Esophagus mucosa (tissue), 1 donor: Measurements from ENCODE around the gene CLTRN. TPM values are rescaled to one million over a fixed set of nuclear protein-coding genes. Genes with fewer than 3 reads are reported as not detected.
"Not testable (repeated sequence)": the region's sequence is repeated elsewhere in the genome, so short reads cannot be mapped to it uniquely, and the experiment has no call there.

Experiments
- ATAC-seq: fragments of 200-7000 bp; cut with Tn5 transposase; one replicate; pipeline ENCODE4 v1.9.1; 2020
- total RNA-seq: library from RNA; stranded (reverse); gene quantifications from one replicate; pipeline ENCODE4 v1.2.4, GENCODE V29; 2023
- donor health status: DM: yes; HTN: yes; CAD: no.

Gene CLTRN
- total RNA-seq = 0.20 TPM

GRCh38 chrX:15664487-15665444 lies at the start of gene CLTRN:
CLTRN (minus strand) TSS chrX:15664805; CDS start chrX:15664775, 30 bp downstream.
- ATAC-seq = no peak

GRCh38 chrX:15704273-15704672 lies 39.7 kb upstream of the CLTRN start:
- ATAC-seq = not testable (repeated sequence)

- peak; percentile 62 for ATAC-seq
Observed at GRCh38 chrX:15703809-15704208, 39.2 kb upstream of the CLTRN start.

- no peak for ATAC-seq
Observed at GRCh38 chrX:15702488-15703371, 38.1 kb upstream of the CLTRN start.

- no peak for ATAC-seq
Observed at GRCh38 chrX:15696516-15696915, 31.9 kb upstream of the CLTRN start.

- ATAC-seq = no peak
Observed at GRCh38 chrX:15694941-15695451, 30.4 kb upstream of the CLTRN start.

GRCh38 chrX:15686818-15687685 lies 22.4 kb upstream of the CLTRN start:
- peak; percentile 89 for ATAC-seq

GRCh38 chrX:15683193-15683592 lies 18.6 kb upstream of the CLTRN start:
- no peak for ATAC-seq

- no peak for ATAC-seq
Observed at GRCh38 chrX:15681433-15681832, 16.8 kb upstream of the CLTRN start.

- ATAC-seq = no peak
Observed at GRCh38 chrX:15680401-15680800, 15.8 kb upstream of the CLTRN start.

GRCh38 chrX:15679246-15679645 lies 14.6 kb upstream of the CLTRN start:
- ATAC-seq = no peak

- no peak for ATAC-seq
Observed at GRCh38 chrX:15678339-15678738, 13.7 kb upstream of the CLTRN start.

- no peak for ATAC-seq
Observed at GRCh38 chrX:15676886-15677285, 12.3 kb upstream of the CLTRN start.

- peak; percentile 84 for ATAC-seq
Observed at GRCh38 chrX:15675490-15675921, 10.9 kb upstream of the CLTRN start.

GRCh38 chrX:15674841-15675489 lies 10.4 kb upstream of the CLTRN start:
- ATAC-seq = peak; percentile 94

GRCh38 chrX:15674514-15674840 lies 9.9 kb upstream of the CLTRN start:
- no peak for ATAC-seq

GRCh38 chrX:15673970-15674369 lies 9.4 kb upstream of the CLTRN start:
- ATAC-seq = no peak

- ATAC-seq = no peak
Observed at GRCh38 chrX:15672881-15673280, 8.3 kb upstream of the CLTRN start.

GRCh38 chrX:15663439-15663838 lies 1.2 kb downstream of the CLTRN start:
- no peak for ATAC-seq

- not testable (repeated sequence) for ATAC-seq
Observed at GRCh38 chrX:15654804-15655203, 9.8 kb downstream of the CLTRN start.

GRCh38 chrX:15653961-15654360 lies 10.6 kb downstream of the CLTRN start:
- no peak for ATAC-seq

GRCh38 chrX:15647510-15647909 lies 17.1 kb downstream of the CLTRN start:
- ATAC-seq = peak; percentile 53
